WTC11 (cell line): ENCODE measurements around the gene MUC12. TPM values are rescaled to one million over a fixed set of nuclear protein-coding genes. Genes with fewer than 3 reads are reported as not detected.
"Not testable (repeated sequence)": the region's sequence is repeated elsewhere in the genome, so short reads cannot be mapped to it uniquely, and the experiment has no call there.

Experiments
- ATAC-seq: fragments of 200-7000 bp; cut with Tn5 transposase; 2 replicates; pipeline ENCODE4 v1.10.0; 2021; ENCODE audit warnings: mild to moderate bottlenecking, moderate library complexity
- CTCF ChIA-PET: fragments of 300-600 bp; sonication (Branson Sonifier 250); formaldehyde crosslinking; loops from one replicate; lab custom pipeline; 2021; ENCODE audit warnings: antibody characterized with exemption; lab: Charles Lee
- POLR2A ChIA-PET: fragments of 350-600 bp; sonication (Branson Sonifier 250); formaldehyde crosslinking; loops from one replicate; lab custom pipeline; 2021; ENCODE audit warnings: antibody characterized with exemption; lab: Charles Lee
- DNase-seq: peaks from one replicate; pipeline ENCODE4 v3.0.0; 2021; ENCODE audit warnings: low spot score
- H3K27ac Mint-ChIP-seq: 2 replicates; pipeline ENCODE4 v1.8.0; 2021; ENCODE audit warnings: mixed read lengths
- H3K27me3 Mint-ChIP-seq: 2 replicates; pipeline ENCODE4 v1.8.0; 2021; ENCODE audit warnings: low read depth, mild to moderate bottlenecking, moderate library complexity, mixed read lengths
- H3K36me3 Mint-ChIP-seq: 2 replicates; pipeline ENCODE4 v1.8.0; 2021; ENCODE audit warnings: mixed read lengths
- H3K4me1 Mint-ChIP-seq: 2 replicates; pipeline ENCODE4 v1.8.0; 2022; ENCODE audit warnings: mixed read lengths
- H3K4me3 Mint-ChIP-seq: 2 replicates; pipeline ENCODE4 v1.8.0; 2021; ENCODE audit warnings: mild to moderate bottlenecking, moderate library complexity, mixed read lengths
- H3K9me3 Mint-ChIP-seq: 2 replicates; pipeline ENCODE4 v1.8.0; 2021; ENCODE audit warnings: mixed read lengths
- CBFB ChIP-seq: sonication (generic); formaldehyde crosslinking; IDR thresholded peaks from 2 replicates; pipeline ENCODE4 v1.8.1; 2022; ENCODE audit warnings: mild to moderate bottlenecking, low read depth, missing genetic modification reagents
- CREB1 ChIP-seq: sonication (generic); formaldehyde crosslinking; IDR thresholded peaks from 2 replicates; pipeline ENCODE4 v1.8.0; 2023; ENCODE audit warnings: mild to moderate bottlenecking, missing genetic modification reagents
- CREM ChIP-seq: sonication (generic); formaldehyde crosslinking; IDR thresholded peaks from 2 replicates; pipeline ENCODE4 v1.8.1; 2022; ENCODE audit warnings: mild to moderate bottlenecking, missing genetic modification reagents, moderate library complexity
- FOXK1 ChIP-seq: sonication (generic); formaldehyde crosslinking; IDR thresholded peaks from 2 replicates; pipeline ENCODE4 v1.8.0; 2022; ENCODE audit warnings: mild to moderate bottlenecking, moderate library complexity, missing genetic modification reagents
- FOXP4 ChIP-seq: sonication (generic); formaldehyde crosslinking; IDR thresholded peaks from 2 replicates; pipeline ENCODE4 v1.8.0; 2022; ENCODE audit warnings: mild to moderate bottlenecking, missing genetic modification reagents
- GABPB1 ChIP-seq: sonication (generic); formaldehyde crosslinking; IDR thresholded peaks from 2 replicates; pipeline ENCODE4 v1.8.1; 2023; ENCODE audit warnings: mild to moderate bottlenecking, missing genetic modification reagents
- GRHL2 ChIP-seq: fragments of 250-450 bp; sonication (Bioruptor Pico); IDR thresholded peaks from 2 replicates; pipeline ENCODE4 v1.8.0; 2022; ENCODE audit warnings: mild to moderate bottlenecking, moderate library complexity; ENCODE audit not compliant: insufficient replicate concordance, severe bottlenecking
- GTF2I ChIP-seq: fragments of 250-450 bp; sonication (Bioruptor Pico); conservative IDR thresholded peaks from 2 replicates; pipeline ENCODE4 v1.4.0; 2021; ENCODE audit warnings: mild to moderate bottlenecking
- IRF2 ChIP-seq: sonication (generic); formaldehyde crosslinking; IDR thresholded peaks from 2 replicates; pipeline ENCODE4 v1.8.0; 2022; ENCODE audit warnings: low read depth, missing genetic modification reagents, borderline replicate concordance
- JAZF1 ChIP-seq: fragments of 250-450 bp; sonication (Bioruptor Pico); IDR thresholded peaks from 2 replicates; pipeline ENCODE4 v1.9.0; 2021; ENCODE audit warnings: moderate library complexity, mild to moderate bottlenecking, inconsistent platforms
- MYBL2 ChIP-seq: sonication (generic); formaldehyde crosslinking; IDR thresholded peaks from 2 replicates; pipeline ENCODE4 v1.8.1; 2023; ENCODE audit warnings: mild to moderate bottlenecking, moderate library complexity, missing genetic modification reagents
- NR1H2 ChIP-seq: sonication (generic); formaldehyde crosslinking; IDR thresholded peaks from 2 replicates; pipeline ENCODE4 v1.9.0; 2021; ENCODE audit warnings: mild to moderate bottlenecking, moderate library complexity, missing genetic modification reagents
- NR2C2 ChIP-seq: sonication (generic); formaldehyde crosslinking; IDR thresholded peaks from 2 replicates; pipeline ENCODE4 v1.8.0; 2022; ENCODE audit warnings: mild to moderate bottlenecking, missing genetic modification reagents
- PRDM15 ChIP-seq: sonication (generic); formaldehyde crosslinking; IDR thresholded peaks from 2 replicates; pipeline ENCODE4 v1.8.0; 2022; ENCODE audit warnings: missing genetic modification reagents
- RORB ChIP-seq: fragments of 250-450 bp; sonication (Bioruptor Pico); IDR thresholded peaks from 2 replicates; pipeline ENCODE4 v1.9.0; 2021; ENCODE audit warnings: mild to moderate bottlenecking
- SMAD4 ChIP-seq: sonication (generic); formaldehyde crosslinking; IDR thresholded peaks from 2 replicates; pipeline ENCODE4 v1.8.0; 2022; ENCODE audit warnings: mild to moderate bottlenecking, missing genetic modification reagents
- SOX15 ChIP-seq: fragments of 250-450 bp; sonication (Bioruptor Pico); IDR thresholded peaks from 2 replicates; pipeline ENCODE4 v1.9.0; 2021; ENCODE audit warnings: mild to moderate bottlenecking
- ZNF263 ChIP-seq: sonication (generic); formaldehyde crosslinking; IDR thresholded peaks from 2 replicates; pipeline ENCODE4 v1.8.1; 2022; ENCODE audit warnings: low read depth, mild to moderate bottlenecking, moderate library complexity, missing genetic modification reagents
- ZNF512 ChIP-seq: sonication (generic); formaldehyde crosslinking; IDR thresholded peaks from 2 replicates; pipeline ENCODE4 v1.8.1; 2022; ENCODE audit warnings: missing genetic modification reagents, borderline replicate concordance
- total RNA-seq: library from RNA; stranded (reverse); gene quantifications from 3 replicates; pipeline ENCODE4 v1.2.3, GENCODE V29; 2021
- TF ChIP-seq, protein P1 (sequence below): fragments of 250-450 bp; sonication (Bioruptor Pico); IDR thresholded peaks from 2 replicates; pipeline ENCODE4 v1.9.0; 2021; ENCODE audit warnings: moderate library complexity, mild to moderate bottlenecking, inconsistent platforms, borderline replicate concordance
- TF ChIP-seq, protein P2 (sequence below): sonication (generic); formaldehyde crosslinking; IDR thresholded peaks from 2 replicates; pipeline ENCODE4 v1.8.1; 2022; ENCODE audit warnings: mild to moderate bottlenecking, moderate library complexity, missing genetic modification reagents
- TF ChIP-seq, protein P3 (sequence below): sonication (generic); formaldehyde crosslinking; IDR thresholded peaks from 2 replicates; pipeline ENCODE4 v1.8.1; 2023; ENCODE audit warnings: mild to moderate bottlenecking, missing genetic modification reagents, moderate library complexity
- TF ChIP-seq, protein P4 (sequence below): sonication (generic); formaldehyde crosslinking; IDR thresholded peaks from 2 replicates; pipeline ENCODE4 v1.8.0; 2022; ENCODE audit warnings: mild to moderate bottlenecking, missing genetic modification reagents

Gene MUC12
- total RNA-seq, 1 experiment from 2014 or later = 5.7 TPM

- no peak for DNase-seq
- no peaks in the 10 kb centered on the region for H3K9me3 Mint-ChIP-seq
- H3K27me3 Mint-ChIP-seq = peaks cover under 1% of the 10 kb centered on the region; the same call in 1 of the 2 replicates
- TF ChIP-seq CREB1 (no peak), FOXK1 (no peak)
- TF ChIP-seq, protein P1, sequence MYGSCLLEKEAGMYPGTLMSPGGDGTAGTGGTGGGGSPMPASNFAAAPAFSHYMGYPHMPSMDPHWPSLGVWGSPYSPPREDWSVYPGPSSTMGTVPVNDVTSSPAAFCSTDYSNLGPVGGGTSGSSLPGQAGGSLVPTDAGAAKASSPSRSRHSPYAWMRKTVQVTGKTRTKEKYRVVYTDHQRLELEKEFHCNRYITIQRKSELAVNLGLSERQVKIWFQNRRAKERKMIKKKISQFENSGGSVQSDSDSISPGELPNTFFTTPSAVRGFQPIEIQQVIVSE = no peak
- no peak for ATAC-seq
- ChIA-PET POLR2A (interaction anchor here (0.6 kb wide), 1 partner anchor 18 kb away, joined by 3 read pairs; no protein-coding TSS in a partner anchor), CTCF (no interaction called here)
- H3K36me3 Mint-ChIP-seq = no peaks in the 10 kb centered on the region
- H3K4me1 Mint-ChIP-seq = no peaks in the 10 kb centered on the region
- H3K27ac Mint-ChIP-seq = no peak overlapping the region
- no peak overlapping the region for H3K4me3 Mint-ChIP-seq
Observed at GRCh38 chr7:101035941-101036340, 66.6 kb downstream of the MUC12 start.

- H3K4me3 Mint-ChIP-seq, H3K27ac Mint-ChIP-seq, H3K9me3 Mint-ChIP-seq, POLR2A ChIA-PET, H3K4me1 Mint-ChIP-seq, CTCF ChIA-PET, H3K36me3 Mint-ChIP-seq, ATAC-seq, DNase-seq, H3K27me3 Mint-ChIP-seq: not testable (repeated sequence)
Observed at GRCh38 chr7:101041283-101041682, 71.9 kb downstream of the MUC12 start.

- Mint-ChIP-seq H3K9me3 (no peaks in the 10 kb centered on the region), H3K36me3 (no peaks in the 10 kb centered on the region), H3K27ac (no peak overlapping the region), H3K4me1 (peaks cover 2% of the 10 kb centered on the region; the same call in 1 of the 2 replicates), H3K27me3 (peaks cover 32% of the 10 kb centered on the region), H3K4me3 (no peak overlapping the region)
- ATAC-seq (peak; percentile 51; the same call in 1 of the 2 replicates), DNase-seq (peak; percentile 81)
- CTCF ChIA-PET = interaction anchor here (0.6 to 3.0 kb wide), 17 partner anchors 11 to 206 kb away, joined by 3 to 23 read pairs (median 5); partner anchors contain the start of genes ACHE, MUC17, SLC12A9 and UFSP1
- POLR2A ChIA-PET = interaction anchor here (1.0 to 1.3 kb wide), 2 partner anchors 100 to 169 kb away, joined by 3 read pairs; partner anchors contain the start of gene UFSP1
- TF ChIP-seq ZNF512 (CRISPR knock-in tag) (no peak), PRDM15 (CRISPR knock-in tag) (no peak), GRHL2 (CRISPR knock-in tag) (no peak), GTF2I (CRISPR knock-in tag) (no peak), FOXP4 (CRISPR knock-in tag) (peak; percentile 87), SOX15 (CRISPR knock-in tag) (no peak), MYBL2 (CRISPR knock-in tag) (no peak), CBFB (CRISPR knock-in tag) (no peak), CREM (CRISPR knock-in tag) (no peak), IRF2 (CRISPR knock-in tag) (no peak), NR2C2 (CRISPR knock-in tag) (peak; percentile 26; the same call in 1 of the 2 replicates), GABPB1 (CRISPR knock-in tag) (no peak), RORB (CRISPR knock-in tag) (no peak), NR1H2 (CRISPR knock-in tag) (no peak), ZNF263 (no peak), SMAD4 (CRISPR knock-in tag) (no peak), JAZF1 (CRISPR knock-in tag) (no peak)
- TF ChIP-seq, protein P2, sequence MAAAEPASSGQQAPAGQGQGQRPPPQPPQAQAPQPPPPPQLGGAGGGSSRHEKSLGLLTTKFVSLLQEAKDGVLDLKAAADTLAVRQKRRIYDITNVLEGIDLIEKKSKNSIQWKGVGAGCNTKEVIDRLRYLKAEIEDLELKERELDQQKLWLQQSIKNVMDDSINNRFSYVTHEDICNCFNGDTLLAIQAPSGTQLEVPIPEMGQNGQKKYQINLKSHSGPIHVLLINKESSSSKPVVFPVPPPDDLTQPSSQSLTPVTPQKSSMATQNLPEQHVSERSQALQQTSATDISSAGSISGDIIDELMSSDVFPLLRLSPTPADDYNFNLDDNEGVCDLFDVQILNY = no peak
- TF ChIP-seq, protein P3, sequence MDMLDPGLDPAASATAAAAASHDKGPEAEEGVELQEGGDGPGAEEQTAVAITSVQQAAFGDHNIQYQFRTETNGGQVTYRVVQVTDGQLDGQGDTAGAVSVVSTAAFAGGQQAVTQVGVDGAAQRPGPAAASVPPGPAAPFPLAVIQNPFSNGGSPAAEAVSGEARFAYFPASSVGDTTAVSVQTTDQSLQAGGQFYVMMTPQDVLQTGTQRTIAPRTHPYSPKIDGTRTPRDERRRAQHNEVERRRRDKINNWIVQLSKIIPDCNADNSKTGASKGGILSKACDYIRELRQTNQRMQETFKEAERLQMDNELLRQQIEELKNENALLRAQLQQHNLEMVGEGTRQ (CRISPR knock-in tag) = no peak
- TF ChIP-seq, protein P4, sequence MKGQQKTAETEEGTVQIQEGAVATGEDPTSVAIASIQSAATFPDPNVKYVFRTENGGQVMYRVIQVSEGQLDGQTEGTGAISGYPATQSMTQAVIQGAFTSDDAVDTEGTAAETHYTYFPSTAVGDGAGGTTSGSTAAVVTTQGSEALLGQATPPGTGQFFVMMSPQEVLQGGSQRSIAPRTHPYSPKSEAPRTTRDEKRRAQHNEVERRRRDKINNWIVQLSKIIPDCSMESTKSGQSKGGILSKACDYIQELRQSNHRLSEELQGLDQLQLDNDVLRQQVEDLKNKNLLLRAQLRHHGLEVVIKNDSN (CRISPR knock-in tag) = peak; percentile 19; the same call in 1 of the 2 replicates
Observed at GRCh38 chr7:101058355-101058754, 89.0 kb downstream of the MUC12 start.
